Endothelial cell of umbilical vein (primary cell): Measurements from ENCODE around the gene SPAG16. TPM values are rescaled to one million over a fixed set of nuclear protein-coding genes. Genes with fewer than 3 reads are reported as not detected.

Experiments
- BruUV-seq: library from RNA; stranded (reverse); fragments of 400-500 nt; replicated peaks from 2 replicates; lab custom pipeline; 2021; lab: Mats Ljungman, UMichigan
- CTCF ChIA-PET: fragments of 300-600, 350-600 bp; sonication (Branson Sonifier 250); formaldehyde crosslinking; loops from one replicate; lab custom pipeline; 2021; ENCODE audit warnings: antibody characterized with exemption, inconsistent platforms; lab: Charles Lee
- POLR2A ChIA-PET: fragments of 300-600, 350-600 bp; sonication (Branson Sonifier 250); formaldehyde crosslinking; loops from one replicate; lab custom pipeline; 2021; ENCODE audit warnings: antibody characterized with exemption, inconsistent platforms; lab: Charles Lee
- DNase-seq: peaks from one replicate; pipeline ENCODE4 v3.0.0-alpha.2; 2011; ENCODE audit warnings: low read depth, low spot score
- FAIRE-seq: peaks from 2 replicates; lab custom pipeline; 2011; peaks lifted over from hg19 to GRCh38; lab: Jason Lieb, UNC
- H2AFZ ChIP-seq: 2 replicates; pipeline ENCODE4 v1.6.0; 2012; ENCODE audit warnings: low read depth, low read length, control low read depth, inconsistent platforms
- H3K27ac ChIP-seq: 2 replicates; pipeline ENCODE4 v1.5.1; 2011; ENCODE audit warnings: low read depth, mild to moderate bottlenecking, control low read depth, low read length, moderate library complexity; ENCODE audit not compliant: insufficient read depth
- H3K27me3 ChIP-seq, 2 experiments: 2 replicates each; pipeline versions ENCODE4 v1.6.0 to v1.6.1; 2011; ENCODE audit warnings: low read length in 2 of 2, mixed read lengths in 1 of 2; ENCODE audit not compliant: control insufficient read depth in 2 of 2, insufficient read depth in 2 of 2
- H3K36me3 ChIP-seq, 2 experiments: 2 replicates in 1 of 2; 3 replicates in 1 of 2; pipeline ENCODE4 v1.5.1; 2011; ENCODE audit warnings: low read length in 2 of 2, mild to moderate bottlenecking in 1 of 2, moderate library complexity in 1 of 2; ENCODE audit not compliant: control insufficient read depth in 2 of 2, insufficient read depth in 2 of 2; ENCODE audit errors: extremely low read depth in 1 of 2
- H3K4me1 ChIP-seq: 3 replicates; pipeline ENCODE4 v1.5.1; 2011; ENCODE audit warnings: mild to moderate bottlenecking, low read length; ENCODE audit not compliant: control insufficient read depth, insufficient read depth; ENCODE audit errors: extremely low read depth
- H3K4me2 ChIP-seq: 2 replicates; pipeline ENCODE4 v1.6.1; 2011; ENCODE audit warnings: low read length, control low read depth, mixed read lengths; ENCODE audit not compliant: insufficient read depth
- H3K4me3 ChIP-seq, 3 experiments: fragments of 200-600 bp in 1 of 3; sonication (generic), shearing (Covaris generic) in 1 of 3; replicated peaks in 1 of 3; 2 replicates each; pipeline ENCODE4 v1.5.1; 2011 to 2016; ENCODE audit warnings: control low read depth in 3 of 3, low read length in 3 of 3, mild to moderate bottlenecking in 2 of 3, inconsistent platforms in 1 of 3, low read depth in 1 of 3, moderate library complexity in 1 of 3; ENCODE audit not compliant: insufficient read depth in 1 of 3
- H3K79me2 ChIP-seq: 2 replicates; pipeline ENCODE4 v1.6.0; 2012; ENCODE audit warnings: low read length, inconsistent platforms; ENCODE audit not compliant: control insufficient read depth, insufficient read depth
- H3K9ac ChIP-seq: replicated peaks from 2 replicates; pipeline ENCODE3; 2011; ENCODE audit warnings: low read length, control low read depth; ENCODE audit not compliant: insufficient read depth; ENCODE audit errors: extremely low read depth
- H3K9me1 ChIP-seq: replicated peaks from 3 replicates; pipeline ENCODE4 v1.6.0; 2011; ENCODE audit warnings: mild to moderate bottlenecking, low read length; ENCODE audit not compliant: control insufficient read depth, insufficient read depth; ENCODE audit errors: extremely low read depth
- H3K9me3 ChIP-seq: replicated peaks from 2 replicates; pipeline ENCODE4 v1.5.1; 2012; ENCODE audit warnings: low read length, inconsistent platforms; ENCODE audit not compliant: control insufficient read depth, insufficient read depth
- H4K20me1 ChIP-seq: replicated peaks from 2 replicates; pipeline ENCODE3; 2011; ENCODE audit warnings: mild to moderate bottlenecking, low read length; ENCODE audit not compliant: control insufficient read depth, insufficient read depth; ENCODE audit errors: extremely low read depth
- EZH2 ChIP-seq: IDR thresholded peaks from 2 replicates; pipeline ENCODE4 v1.6.1; 2012; ENCODE audit warnings: borderline replicate concordance, low read depth, mild to moderate bottlenecking, moderate library complexity, low read length, inconsistent platforms; ENCODE audit not compliant: severe bottlenecking
- FOS ChIP-seq: IDR thresholded peaks from 2 replicates; pipeline ENCODE4 v1.6.1; 2011; ENCODE audit warnings: mild to moderate bottlenecking, low read length, moderate library complexity, borderline replicate concordance; ENCODE audit not compliant: insufficient read depth
- GATA2 ChIP-seq: IDR thresholded peaks from 2 replicates; pipeline ENCODE4 v1.7.0; 2011; ENCODE audit warnings: low read depth, mild to moderate bottlenecking, moderate library complexity, mixed read lengths, low read length; ENCODE audit not compliant: insufficient read length, insufficient read depth
- JUN ChIP-seq: IDR thresholded peaks from 2 replicates; pipeline ENCODE4 v1.6.1; 2011; ENCODE audit warnings: borderline replicate concordance, low read depth; ENCODE audit not compliant: insufficient read length, insufficient read depth
- MAX ChIP-seq: IDR thresholded peaks from 2 replicates; pipeline ENCODE4 v1.6.1; 2011; ENCODE audit not compliant: insufficient read depth, insufficient read length
- MYC ChIP-seq: IDR thresholded peaks from one replicate; pipeline ENCODE4 v1.6.1; 2011; ENCODE audit warnings: mild to moderate bottlenecking, low read depth, low read length
- POLR2A ChIP-seq: IDR thresholded peaks from 2 replicates; pipeline ENCODE4 v1.6.1; 2012; ENCODE audit warnings: low read depth, mild to moderate bottlenecking, control low read depth, low read length
- POLR2AphosphoS5 ChIP-seq: IDR thresholded peaks from 2 replicates; pipeline ENCODE4 v1.6.1; 2012; ENCODE audit warnings: low read depth, mild to moderate bottlenecking, control low read depth, low read length, moderate library complexity; ENCODE audit not compliant: insufficient read depth
- dilution Hi-C: fragments of 300-500 bp; cut with MboI; formaldehyde crosslinking; loops from one replicate; pipeline ENCODE4 v1.15.0; 2019; ENCODE audit warnings: low sequenced_read_pairs; ENCODE audit not compliant: extremely low pct_ligation_motif_present
- intact Hi-C: fragments of 100-400 bp; cut with micrococcal nuclease; formaldehyde crosslinking; loops from one replicate; pipeline ENCODE4 v1.10.0; 2022
- polyA plus RNA-seq, 4 experiments: library from polyadenylated mRNA; depleted of rRNA in 3 of 4; stranded (reverse) in 3 of 4; unstranded in 1 of 4; fragments of >200 nt; gene quantifications; 2 replicates each; pipeline versions ENCODE4 v1.2.1 to v1.2.3, GENCODE V29; 2011 to 2012; ENCODE audit warnings: missing spikeins in 1 of 4
- total RNA-seq: library from RNA; stranded (reverse); gene quantifications from 2 replicates; pipeline ENCODE4 v1.2.3, GENCODE V29; 2021
- TF ChIP-seq, protein P1 (sequence below), 2 donors: IDR thresholded peaks; 1 replicate in 1 of 2; 2 replicates in 1 of 2; pipeline ENCODE4 v1.5.1; 2011; ENCODE audit warnings: low read length in 2 of 2, mild to moderate bottlenecking in 2 of 2, moderate library complexity in 2 of 2, control low read depth in 1 of 2, inconsistent platforms in 1 of 2, low read depth in 1 of 2; ENCODE audit not compliant: insufficient read depth in 1 of 2; ENCODE audit errors: extremely low read depth in 1 of 2

SPAG16 gene
- total and polyA plus RNA-seq, 2 donors (not counting 3 experiments of a cell fraction or from before 2014, with no cell fraction given) = 4.0 to 7.7 TPM

DNA sequence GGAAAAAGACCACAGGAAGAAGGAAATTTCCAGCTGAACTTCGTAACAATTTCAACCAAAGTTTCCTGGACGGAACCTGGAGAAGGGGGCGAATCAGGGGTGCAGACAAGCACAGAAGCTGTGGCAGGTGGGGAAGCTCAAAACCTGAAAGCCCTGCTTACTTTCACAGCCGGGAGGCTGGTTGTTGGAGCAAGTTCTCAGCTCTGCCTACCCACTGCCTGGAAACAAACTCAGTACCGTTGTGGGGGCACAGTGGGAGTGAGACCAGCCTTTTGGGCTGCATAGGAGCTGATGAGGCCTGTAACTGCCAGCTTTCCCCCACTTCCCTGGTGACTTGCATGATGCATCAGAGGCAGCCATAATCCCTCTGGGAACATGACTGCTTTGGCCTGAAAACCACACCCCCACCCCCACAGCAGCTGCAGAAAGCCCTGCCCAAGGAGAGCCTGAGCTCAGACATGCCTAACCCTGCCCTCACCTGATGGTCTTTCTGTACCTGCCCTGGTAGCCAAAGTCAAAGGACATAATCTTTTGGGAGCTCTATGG, 919.6 kb downstream of the SPAG16 start:
- Histone ChIP-seq H3K27ac (no peak overlapping the region), H3K4me1 (no peaks in the 10 kb centered on the region), H3K9ac (no peak overlapping the region), H3K79me2 (no peaks in the 10 kb centered on the region), H3K9me1 (no peaks in the 10 kb centered on the region), H3K4me3 (no peak overlapping the region), H3K9me3 (no peaks in the 10 kb centered on the region), H3K36me3 (no peaks in the 10 kb centered on the region), H3K27me3 (no peaks in the 10 kb centered on the region), H2AFZ (no peak overlapping the region), H3K4me2 (no peak overlapping the region), H4K20me1 (no peaks in the 10 kb centered on the region)
- no peak for FAIRE-seq
- intact Hi-C loops (no loop called here), dilution Hi-C loops (no loop called here)
- ChIA-PET CTCF (interaction anchor here (0.6 kb wide), 1 partner anchor 206 kb away, joined by 3 read pairs; no protein-coding TSS in a partner anchor), POLR2A (no interaction called here)
- TF ChIP-seq, protein P1, sequence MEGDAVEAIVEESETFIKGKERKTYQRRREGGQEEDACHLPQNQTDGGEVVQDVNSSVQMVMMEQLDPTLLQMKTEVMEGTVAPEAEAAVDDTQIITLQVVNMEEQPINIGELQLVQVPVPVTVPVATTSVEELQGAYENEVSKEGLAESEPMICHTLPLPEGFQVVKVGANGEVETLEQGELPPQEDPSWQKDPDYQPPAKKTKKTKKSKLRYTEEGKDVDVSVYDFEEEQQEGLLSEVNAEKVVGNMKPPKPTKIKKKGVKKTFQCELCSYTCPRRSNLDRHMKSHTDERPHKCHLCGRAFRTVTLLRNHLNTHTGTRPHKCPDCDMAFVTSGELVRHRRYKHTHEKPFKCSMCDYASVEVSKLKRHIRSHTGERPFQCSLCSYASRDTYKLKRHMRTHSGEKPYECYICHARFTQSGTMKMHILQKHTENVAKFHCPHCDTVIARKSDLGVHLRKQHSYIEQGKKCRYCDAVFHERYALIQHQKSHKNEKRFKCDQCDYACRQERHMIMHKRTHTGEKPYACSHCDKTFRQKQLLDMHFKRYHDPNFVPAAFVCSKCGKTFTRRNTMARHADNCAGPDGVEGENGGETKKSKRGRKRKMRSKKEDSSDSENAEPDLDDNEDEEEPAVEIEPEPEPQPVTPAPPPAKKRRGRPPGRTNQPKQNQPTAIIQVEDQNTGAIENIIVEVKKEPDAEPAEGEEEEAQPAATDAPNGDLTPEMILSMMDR (IDR thresholded peaks at IDR 0.05; ENCODE audit: extremely low read depth in 1 of 2, insufficient read depth in 1 of 2, low read depth in 1 of 2, low read length in 2 of 2) = no peak
- no peak for TF ChIP-seq GATA2
- no peak for TF ChIP-seq MYC
- TF ChIP-seq JUN = no peak
- no peak for TF ChIP-seq MAX
- no peak for TF ChIP-seq POLR2AphosphoS5
- no peak for TF ChIP-seq POLR2A
- no peak for TF ChIP-seq EZH2
- no peak for TF ChIP-seq FOS
- DNase-seq = no peak
- no TSS peak for BruUV-seq
